Stromal cell of bone marrow (primary cell): ENCODE data around the gene GFPT1.
A peak's percentile ranks its signal among the peaks of the same experiment; 100 is the strongest.
"Not testable (repeated sequence)": the region's sequence is repeated elsewhere in the genome, so short reads cannot be mapped to it uniquely, and the experiment has no call there.

ENCODE experiments used
- DNase-seq: peaks from one replicate; pipeline ENCODE4 v3.0.0-alpha.2; 2012; ENCODE audit warnings: low read depth

The GFPT1 gene

DNA sequence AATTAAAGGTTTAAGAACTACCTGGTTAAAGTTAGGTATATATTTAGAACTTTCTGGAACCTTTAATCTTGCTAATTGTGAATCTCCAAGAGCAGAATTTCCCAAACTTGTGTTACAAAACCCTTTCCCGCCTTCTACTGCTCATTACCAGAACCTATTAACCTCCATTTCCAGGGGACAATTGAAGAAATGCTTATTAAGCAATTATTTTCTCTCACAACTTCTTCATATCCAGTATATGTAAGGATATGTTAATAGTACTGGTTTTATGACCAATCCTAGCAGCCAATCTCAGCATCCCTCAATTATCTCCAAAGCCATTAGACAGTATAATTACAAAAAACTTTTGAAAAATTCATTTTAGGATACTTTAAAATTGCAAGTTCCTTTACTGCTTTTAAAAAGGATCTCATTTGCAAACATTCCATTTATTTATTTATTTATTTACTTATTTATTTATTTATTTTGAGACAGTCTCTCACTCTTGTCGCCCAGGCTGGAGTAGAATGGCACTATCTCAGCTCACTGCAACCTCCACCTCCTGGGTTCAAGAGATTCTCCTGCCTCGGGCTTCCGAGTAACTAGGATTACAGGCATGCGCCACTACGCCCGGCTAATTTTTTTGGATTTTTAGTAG is 3.7 kb downstream of the GFPT1 start:
- no peak for DNase-seq

DNA sequence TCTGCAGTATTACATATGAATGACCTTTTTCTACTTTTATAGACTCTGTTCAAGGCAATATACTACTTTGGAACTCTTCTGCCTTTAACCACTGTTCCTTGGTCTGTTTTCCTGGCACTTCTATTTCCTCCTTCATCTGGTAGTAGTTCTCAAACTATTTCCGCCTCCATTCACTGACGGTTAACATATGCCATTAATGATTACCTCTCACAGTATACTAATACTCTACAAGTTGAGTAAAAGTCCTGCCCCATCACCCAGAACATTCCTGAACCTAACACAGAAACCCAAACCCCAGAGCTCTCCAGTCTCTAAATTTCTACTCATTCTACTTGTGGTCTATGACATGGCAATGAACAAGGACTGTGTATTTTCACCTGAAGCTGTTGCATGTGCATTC is 4.5 kb downstream of the GFPT1 start:
- DNase-seq: no peak

DNA sequence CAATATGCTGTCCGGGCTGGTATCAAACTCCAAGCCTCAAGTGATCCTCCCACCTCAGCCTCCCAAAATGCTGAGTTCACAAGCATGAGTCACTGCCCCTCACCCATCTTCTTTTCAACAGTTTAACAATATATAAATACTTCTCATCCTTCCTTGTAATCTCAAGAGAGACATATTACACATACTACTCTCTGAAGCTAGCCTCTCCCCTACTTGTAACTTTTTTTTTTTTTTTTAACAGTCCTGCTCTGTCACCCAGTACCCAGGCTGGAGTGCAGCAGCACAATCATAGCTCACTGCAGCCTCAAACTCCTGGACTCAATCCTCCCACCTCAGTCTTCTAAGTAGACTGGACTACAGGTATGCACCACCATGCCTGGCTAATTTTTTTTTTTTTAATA is 5.7 kb downstream of the GFPT1 start:
- DNase-seq: peak; percentile 57

DNA sequence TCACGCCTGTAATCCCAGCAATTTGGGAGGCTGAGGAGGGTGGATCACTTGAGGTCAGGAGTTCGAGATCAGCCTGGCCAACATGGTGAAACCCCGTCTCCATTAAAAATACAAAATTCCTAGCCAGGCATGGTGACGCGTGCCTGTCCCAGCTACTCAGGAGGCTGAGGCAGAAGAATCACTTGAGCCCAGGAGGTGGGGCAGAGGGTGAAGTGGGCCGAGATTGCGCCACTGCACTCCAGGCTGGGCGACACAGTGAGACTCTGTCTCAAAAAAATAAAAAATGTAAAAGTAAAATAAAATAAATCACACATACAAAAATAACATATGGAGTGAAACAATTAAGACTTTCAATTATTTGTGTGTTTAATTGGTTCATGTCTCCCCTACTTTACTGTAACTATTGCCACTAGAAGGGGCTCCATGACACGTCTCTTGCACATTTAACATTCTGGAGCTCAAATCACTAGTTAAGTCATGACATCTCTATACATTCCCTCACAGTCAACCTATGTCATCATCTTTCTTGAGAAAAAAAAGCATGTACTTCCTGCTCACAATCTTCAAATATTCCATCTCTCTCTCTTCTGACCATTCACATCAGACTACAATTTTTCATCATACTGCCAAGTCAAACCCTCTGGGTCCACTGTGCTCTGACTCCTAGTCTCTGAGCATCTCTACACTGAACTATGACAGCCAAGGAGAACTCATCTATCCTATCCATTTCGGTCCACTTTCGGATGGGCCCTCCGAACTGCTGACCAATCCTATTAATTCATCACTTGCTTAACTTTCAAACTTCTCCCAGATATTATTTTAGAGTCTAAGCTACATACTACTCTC is 6.7 kb downstream of the GFPT1 start:
- no peak for DNase-seq

DNA sequence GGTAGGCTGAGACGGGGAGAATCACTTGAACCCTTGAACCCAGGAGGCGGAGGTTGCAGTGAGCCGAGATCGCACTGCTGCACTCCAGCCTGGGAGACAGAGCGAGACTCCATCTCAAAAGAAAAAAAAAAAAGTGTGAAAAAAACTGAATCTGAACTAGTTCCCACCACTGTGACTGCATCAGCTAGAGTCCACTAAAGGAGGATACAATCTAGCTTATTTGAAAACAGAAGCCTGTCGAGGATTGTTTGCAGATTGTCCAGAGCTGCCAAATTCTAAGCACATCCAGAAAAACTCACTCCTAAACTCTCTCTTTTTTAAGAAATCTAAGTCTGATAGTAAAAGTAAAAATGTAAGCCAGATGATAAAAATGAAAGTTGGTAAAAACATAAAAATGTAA is 10.6 kb downstream of the GFPT1 start:
- DNase-seq: no peak

DNA sequence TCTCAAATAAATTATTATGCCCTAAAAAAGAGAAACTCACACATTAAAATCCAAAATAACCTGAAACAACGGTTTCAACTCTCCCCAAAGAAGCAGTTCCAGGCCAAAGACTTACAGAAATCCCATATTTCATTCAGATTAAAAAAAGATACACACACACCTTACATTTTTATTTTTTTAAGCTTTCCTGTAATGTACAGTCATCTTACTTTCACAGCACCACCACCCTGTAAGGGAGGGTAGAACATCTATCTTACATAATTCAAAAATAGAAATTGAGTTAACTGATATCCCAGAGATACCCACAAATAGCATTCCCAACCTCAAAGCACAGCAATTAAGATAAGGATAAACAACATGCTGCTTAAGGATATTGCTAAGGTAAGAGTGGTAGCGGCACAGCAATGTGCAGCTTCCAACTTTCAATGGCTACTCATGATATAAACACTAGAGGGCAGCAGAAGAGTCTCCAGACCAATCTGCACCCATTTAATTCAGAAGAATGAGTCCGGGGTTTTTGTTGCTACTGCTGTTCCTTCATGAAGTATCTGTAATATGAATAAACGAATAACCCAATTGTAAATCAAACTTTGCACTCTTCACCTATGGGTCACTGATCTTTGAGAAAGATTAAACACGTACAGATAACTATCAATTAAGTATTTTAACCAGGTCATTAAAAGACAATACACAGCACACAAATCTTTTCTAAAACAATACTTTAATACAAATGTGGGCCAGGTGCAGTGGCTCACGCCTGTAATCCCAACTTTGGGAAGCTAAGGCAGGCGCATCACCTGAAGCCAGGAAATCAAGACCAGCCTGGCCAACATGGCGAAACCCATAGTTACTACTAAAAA is 11.3 kb downstream of the GFPT1 start:
- no peak for DNase-seq

DNA sequence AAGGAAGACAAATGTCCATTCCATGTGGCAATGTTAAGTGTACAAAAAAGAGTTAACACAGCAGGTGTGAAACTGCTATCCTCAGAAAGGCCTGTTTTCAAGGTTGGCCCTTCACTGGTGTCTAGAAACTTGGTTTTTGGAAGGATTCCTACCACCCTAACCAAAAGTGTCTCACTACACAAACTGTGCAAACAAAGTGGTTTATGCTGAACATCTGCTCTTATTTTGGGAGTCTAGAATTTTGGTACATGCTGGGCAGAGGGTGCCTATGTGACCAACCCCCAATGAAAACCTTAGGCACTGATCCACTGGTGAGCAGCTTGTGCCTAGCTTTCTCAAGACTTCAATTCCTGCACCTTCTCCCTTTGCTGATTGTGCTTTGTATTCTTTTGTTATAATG is 14.3 kb downstream of the GFPT1 start:
- DNase-seq: no peak

DNA sequence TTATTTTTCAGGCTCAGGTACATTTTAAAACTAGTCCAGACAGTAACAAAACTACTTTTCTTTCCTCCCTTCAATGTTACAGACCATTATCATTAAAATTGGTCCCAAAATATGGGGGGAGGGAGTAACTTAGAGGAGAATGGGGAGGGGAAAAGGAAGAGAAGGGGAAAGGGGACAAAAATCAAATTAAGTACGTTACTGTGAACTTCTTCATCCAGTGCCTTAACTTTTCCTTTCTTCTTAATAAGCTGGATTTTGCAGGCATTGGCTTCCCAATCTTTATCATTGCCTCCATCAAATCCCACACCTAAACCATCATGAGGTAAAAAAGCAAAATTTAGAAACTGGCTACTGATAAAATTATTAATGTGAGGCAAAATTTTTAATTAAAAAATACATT is 17.2 kb downstream of the GFPT1 start:
- DNase-seq: no peak

DNA sequence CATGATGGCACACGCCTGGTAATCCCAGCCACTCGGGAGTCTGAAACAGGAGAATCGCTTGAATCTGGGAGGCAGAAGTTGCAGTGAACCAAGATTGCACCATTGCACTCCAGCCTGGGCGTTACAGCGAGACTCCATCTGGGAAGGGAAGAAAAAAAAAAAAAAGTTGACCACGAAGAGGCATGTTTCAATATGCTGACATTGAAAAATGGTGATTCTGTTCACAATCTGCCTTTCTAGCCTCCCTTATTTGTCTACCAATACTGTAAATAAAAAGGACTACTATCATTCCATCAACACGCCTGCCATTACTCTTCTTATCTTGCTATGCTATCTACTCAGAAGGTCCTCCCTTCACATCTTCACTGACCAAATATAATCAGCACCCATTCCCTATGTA is 18.4 kb downstream of the GFPT1 start:
- no peak for DNase-seq

DNA sequence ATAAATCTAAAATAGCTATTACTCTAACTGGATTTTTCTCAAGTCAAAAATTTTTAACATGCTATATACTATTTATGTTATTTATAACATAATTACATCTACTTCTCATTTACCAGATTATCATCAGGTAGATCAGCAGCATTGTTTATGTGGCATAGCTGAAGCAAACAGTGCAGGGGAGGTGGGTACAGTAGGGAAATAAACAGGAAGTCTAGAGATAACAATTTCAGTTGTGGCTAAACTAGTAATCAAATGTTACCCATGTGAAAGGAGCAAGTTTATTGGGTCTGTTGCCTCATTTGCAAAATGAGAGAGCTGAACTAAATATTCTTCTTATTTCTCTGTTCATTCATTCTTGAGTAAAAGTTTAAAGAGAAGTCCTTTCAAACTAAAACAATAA is 27.7 kb downstream of the GFPT1 start:
- no peak for DNase-seq

DNA sequence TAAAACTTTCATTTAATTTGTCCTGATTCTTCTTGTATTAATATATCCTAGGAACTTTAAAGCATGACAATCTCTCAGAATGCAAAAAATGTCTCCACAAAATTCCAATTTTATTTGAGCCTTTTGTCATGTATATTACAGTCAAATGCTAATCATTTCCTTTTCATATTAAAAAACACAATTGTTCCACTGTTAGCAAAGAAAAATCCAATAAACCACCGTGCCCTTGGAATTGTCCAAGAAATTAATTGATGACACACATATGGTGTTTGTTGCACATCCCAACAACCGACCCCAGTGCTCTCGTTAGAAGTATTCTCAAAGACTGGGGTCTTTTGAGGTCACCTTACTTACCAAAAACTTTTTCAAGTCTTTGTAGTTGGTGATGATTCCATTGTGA is 28.1 kb downstream of the GFPT1 start:
- no peak for DNase-seq

DNA sequence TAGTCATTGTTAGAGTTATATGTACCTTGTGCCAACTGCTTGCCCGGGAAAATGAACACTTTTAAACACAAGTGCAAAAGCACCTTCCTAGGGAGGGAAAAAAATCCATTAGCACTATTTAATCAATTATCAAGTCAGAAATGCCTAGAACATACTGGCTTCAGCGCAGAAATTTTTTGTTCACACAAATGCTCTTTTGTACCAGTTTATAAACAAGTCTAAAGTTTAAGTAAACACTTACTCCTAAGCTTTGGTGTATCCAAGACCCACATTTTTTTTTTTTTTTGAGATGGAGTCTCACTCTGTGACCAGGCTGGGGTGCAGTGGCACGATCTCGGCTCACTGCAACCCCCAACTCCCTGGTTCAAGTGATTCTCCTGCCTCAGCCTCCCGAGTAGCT is 30.6 kb downstream of the GFPT1 start:
- DNase-seq: no peak

DNA sequence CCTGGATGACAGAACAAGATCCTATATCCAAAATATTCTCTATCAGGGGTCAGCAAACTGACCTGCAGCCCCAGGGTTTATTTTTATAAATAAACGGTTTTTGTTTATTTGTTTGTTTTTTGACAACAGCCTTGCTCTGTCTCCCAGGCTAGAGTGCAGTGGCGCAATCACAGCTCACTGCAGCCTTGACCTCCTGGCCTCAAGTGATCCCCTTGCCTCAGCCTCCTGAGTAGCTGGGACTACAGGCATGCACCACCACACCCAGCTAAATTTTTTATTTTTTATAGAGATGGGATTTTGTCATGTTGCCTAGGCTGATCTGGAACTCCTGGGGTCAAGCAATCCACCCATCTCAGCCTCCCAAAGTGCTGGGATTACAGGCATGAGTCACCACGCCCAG is 32.1 kb downstream of the GFPT1 start:
- DNase-seq: not testable (repeated sequence)

DNA sequence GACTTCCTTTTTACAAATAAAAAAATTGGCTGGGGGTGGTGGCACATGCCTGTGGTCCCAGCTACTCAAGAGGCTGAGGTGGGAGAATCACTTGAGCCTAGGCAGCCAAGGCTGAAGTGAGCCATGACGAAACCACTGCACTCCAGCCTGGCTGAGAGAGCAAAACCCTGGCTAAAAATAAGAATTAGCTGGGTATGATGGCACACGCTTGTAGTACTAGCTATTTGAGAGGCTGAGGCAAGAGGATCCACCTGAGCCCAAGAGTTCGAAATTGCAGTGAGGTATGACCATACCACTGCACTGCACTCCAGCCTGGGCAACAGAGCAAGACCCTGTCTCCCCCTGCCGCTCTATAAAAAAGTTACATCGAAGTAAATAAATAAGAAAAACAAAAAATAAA is 33.7 kb downstream of the GFPT1 start:
- DNase-seq: no peak

DNA sequence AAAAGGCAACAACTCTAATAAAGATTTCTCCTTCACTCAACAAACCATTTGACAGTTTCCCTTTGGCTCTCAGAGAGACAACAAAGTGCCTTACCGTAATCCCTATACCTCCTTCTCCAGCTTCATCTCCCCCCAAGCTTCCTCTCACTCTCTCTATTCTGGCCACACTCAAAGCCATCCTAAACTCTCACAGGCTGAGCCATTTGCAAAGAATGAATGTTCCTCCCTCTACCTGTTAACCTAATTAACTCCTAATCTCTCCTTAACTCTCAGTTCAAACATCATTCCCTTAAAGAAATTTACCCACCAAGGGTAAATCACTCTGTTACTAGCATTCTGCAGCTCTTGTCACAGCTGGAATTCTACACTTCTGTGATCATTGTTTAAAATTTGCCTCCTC is 38.2 kb downstream of the GFPT1 start:
- no peak for DNase-seq

DNA sequence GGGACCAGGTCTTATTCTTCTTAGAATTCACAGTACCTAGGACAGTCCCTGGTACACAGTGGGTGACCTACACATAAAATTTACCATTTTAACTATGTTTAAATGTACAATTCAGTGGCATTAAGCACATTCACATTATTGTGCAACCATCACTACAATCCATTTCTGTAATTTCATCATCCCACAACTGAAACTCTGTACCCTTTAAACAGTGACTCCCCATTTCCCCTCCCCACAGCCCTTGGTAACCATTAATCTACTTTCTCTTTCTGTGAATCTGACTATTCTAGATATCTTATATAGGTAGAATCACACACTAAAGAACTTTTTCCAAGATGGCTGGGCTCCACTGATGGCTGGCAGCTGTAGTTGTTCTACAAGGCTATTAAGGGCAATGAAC is 41.6 kb downstream of the GFPT1 start:
- DNase-seq: no peak

DNA sequence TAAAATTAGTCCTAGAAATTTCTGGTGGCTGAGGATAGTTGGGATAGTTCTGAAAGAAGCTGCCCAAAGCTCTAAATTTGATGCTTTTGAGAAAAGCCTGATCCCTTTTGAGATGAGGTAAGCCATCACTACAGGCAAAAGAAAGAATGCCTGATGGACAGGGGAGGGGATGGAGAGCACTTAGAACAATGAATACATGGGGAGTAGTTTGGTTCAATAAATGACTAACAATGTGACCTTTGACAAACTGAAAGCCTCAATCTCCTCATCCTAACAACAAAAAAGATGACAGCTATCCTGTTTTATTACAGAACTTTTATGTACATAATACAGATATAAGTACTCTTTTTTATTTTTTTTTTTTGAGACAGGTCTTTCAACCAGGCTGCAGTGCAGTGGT is 42.7 kb downstream of the GFPT1 start:
- DNase-seq: no peak

DNA sequence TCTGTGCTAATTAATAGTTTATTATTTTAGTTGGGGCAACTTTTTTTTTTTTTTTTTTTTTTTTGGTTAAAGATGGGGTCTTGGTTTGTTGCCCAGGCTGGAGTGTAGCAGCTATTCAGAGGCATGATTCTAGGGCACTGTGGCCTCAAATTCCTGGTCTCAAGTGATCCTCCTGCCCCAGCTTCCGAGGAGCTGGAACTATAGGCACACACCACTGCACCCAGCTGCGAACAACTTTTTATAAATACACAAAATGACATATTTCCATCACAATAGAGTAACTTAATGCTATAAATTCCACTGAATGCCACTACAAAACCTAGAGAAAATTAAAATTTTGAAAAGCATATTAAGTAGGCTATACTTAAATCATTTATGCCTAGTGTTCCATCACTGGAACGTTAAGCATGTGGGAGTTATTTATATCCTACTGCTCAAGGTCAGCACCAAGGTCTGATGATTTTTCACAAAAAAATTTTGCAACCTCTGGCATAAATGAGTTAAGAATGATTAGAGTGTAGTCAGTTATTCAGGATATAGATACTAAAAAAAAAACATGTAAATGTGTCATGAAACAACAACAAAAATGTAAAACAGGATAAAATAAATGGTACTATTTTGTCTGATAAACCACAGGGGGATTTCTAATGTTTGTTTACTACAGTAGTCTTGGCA is 46.8 kb downstream of the GFPT1 start:
- DNase-seq: no peak

DNA sequence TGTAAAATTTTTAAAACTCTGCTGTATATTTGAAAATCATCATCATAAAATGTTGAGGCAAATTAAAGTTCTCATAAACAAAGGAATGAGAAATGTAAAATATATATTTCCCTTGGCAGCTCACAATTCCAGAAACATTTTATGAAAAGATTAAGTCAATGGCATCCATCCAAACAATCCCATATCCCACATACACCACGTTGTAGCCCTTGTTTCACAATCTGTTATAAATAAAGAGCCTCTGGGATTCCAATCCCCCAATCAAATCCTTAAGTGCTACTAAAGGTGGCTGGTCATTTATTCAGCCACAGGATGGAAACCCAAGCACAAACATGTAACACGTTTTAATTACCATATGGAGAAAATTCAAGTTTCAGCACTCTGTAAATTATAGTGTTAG is 51.7 kb downstream of the GFPT1 start:
- no peak for DNase-seq

DNA sequence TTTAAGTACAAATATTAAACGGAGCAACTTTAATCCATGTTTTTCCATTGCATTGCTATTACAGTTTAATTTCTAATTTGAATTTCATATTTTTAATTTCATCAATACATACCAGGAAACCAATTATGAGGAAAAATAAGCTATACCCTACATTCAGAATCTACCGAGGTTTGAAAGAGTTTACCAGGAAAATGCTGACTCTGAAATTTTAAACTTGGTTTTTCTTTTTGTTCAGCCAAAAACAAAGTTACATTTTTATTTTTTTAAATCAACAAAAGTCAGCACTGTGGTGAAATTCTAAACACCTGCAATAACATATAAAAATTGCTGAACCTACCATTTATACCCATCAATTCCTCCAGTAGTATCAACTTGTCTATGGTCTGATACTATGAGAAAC is 53.7 kb downstream of the GFPT1 start:
- no peak for DNase-seq

DNA sequence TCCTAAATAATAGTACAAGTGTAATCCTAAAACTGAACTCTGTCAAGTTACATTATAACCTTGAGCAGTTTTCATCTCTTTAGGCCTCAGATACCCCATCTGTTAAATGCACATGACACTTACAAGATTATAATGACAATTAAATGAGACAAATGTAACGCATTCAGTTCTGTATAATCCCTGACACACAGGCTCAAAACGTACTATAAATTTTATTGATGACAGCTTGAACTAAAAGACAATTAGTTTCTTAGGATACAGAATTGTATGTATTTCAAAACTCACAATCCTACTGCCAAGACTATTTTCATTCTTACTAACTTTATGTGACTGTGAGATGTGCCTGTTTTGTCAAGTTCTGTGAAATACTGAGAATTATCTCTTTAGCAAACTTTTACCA is 56.2 kb downstream of the GFPT1 start:
- DNase-seq: no peak

DNA sequence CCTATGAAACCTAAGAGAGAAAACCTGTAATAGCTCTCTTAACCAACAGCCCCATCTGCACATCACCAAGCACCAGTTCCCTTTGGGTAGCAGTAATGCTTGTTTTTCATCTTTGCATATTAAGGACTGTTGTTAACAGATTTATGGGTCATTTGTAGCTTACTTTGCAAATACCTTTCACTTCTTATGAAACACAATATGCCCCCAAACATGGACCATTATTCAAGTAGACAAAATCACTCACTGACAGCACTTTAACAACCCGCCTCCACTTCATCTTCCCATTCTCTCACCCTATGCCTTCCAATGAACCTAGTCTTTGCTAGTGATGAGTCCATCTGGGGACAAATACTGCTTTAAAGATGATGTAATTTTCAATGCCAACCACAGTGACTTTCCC is 64.4 kb downstream of the GFPT1 start:
- DNase-seq: no peak
